Tibial artery (tissue), 4 donors: Measurements from ENCODE around the gene STK24.
A peak's percentile ranks its signal among the peaks of the same experiment; 100 is the strongest.

Source experiments
- DNase-seq, 2 donors: peaks; one replicate each; pipeline ENCODE4 v3.0.0-alpha.2; 2019
- H3K27ac ChIP-seq, 2 donors: fragments of 200-600 bp; sonication (generic) in 1 of 2; 1 replicate in 1 of 2; 2 replicates in 1 of 2; pipeline ENCODE4 v1.5.1; 2018 to 2019; ENCODE audit warnings: mild to moderate bottlenecking in 1 of 2
- H3K27me3 ChIP-seq, 2 donors: fragments of 200-600 bp; sonication (generic) in 1 of 2; one replicate each; pipeline versions ENCODE4 v1.5.1 to v1.6.0; 2016 to 2019
- H3K36me3 ChIP-seq, 3 donors: fragments of 200-600 bp; sonication (generic) in 2 of 3; one replicate each; pipeline ENCODE4 v1.5.1; 2016 to 2019; ENCODE audit warnings: mild to moderate bottlenecking in 2 of 3
- H3K4me1 ChIP-seq, 4 donors: fragments of 200-600 bp; sonication (generic) in 2 of 4; 1 replicate in 3 of 4; 2 replicates in 1 of 4; pipeline ENCODE4 v1.5.1; 2016 to 2019
- H3K4me3 ChIP-seq, 2 donors: fragments of 200-600 bp; sonication (generic) in 1 of 2; 1 replicate in 1 of 2; 2 replicates in 1 of 2; pipeline ENCODE4 v1.5.1; 2018 to 2019; ENCODE audit warnings: mild to moderate bottlenecking in 2 of 2
- H3K9me3 ChIP-seq, 3 donors: fragments of 200-600 bp; sonication (generic) in 1 of 3; one replicate each; pipeline ENCODE4 v1.5.1; 2016 to 2019
- CTCF ChIP-seq, 2 experiments: fragments of 200-600 bp in 1 of 2; fragments of 450-650 bp in 1 of 2; IDR thresholded peaks; one replicate each; pipeline ENCODE4 v1.5.1; 2017 to 2019; ENCODE audit warnings: antibody characterized with exemption in 2 of 2, mild to moderate bottlenecking in 1 of 2, moderate library complexity in 1 of 2
- intact Hi-C: fragments of 100-400 bp; cut with DNase I; formaldehyde crosslinking; loops from one replicate; pipeline ENCODE4 v1.15.0; 2023; ENCODE audit warnings: low total_unique reads

The STK24 gene

GRCh38 chr13:98467263-98467985 is 109.5 kb downstream of the STK24 start:
- Histone ChIP-seq H3K27me3 (no peaks in the 10 kb centered on the region), H3K27ac (peak overlapping the region; percentile 30 to 40), H3K36me3 (peaks cover 4 to 68% (median 46%) of the 10 kb centered on the region in 3 donors), H3K4me3 (no peak overlapping the region), H3K4me1 (peaks cover 0 to 28% (median 21%) of the 10 kb centered on the region in 4 donors), H3K9me3 (no peaks in the 10 kb centered on the region)
- no peak for TF ChIP-seq CTCF (IDR thresholded peaks at IDR 0.05)
- intact Hi-C loops: no loop called here
- DNase-seq: peak in 1 of 2 donors; percentile 29

GRCh38 chr13:98466634-98467236 is 110.2 kb downstream of the STK24 start:
- TF ChIP-seq CTCF (IDR thresholded peaks at IDR 0.05): peak; percentile 50 to 60
- Histone ChIP-seq H3K4me3 (no peak overlapping the region), H3K27ac (no peak overlapping the region), H3K4me1 (peaks cover 0 to 28% (median 21%) of the 10 kb centered on the region in 4 donors), H3K36me3 (peaks cover 4 to 68% (median 44%) of the 10 kb centered on the region in 3 donors), H3K9me3 (no peaks in the 10 kb centered on the region), H3K27me3 (no peaks in the 10 kb centered on the region)
- DNase-seq: peak in 1 of 2 donors; percentile 69
- intact Hi-C loops: no loop called here

- no peak overlapping the region for H3K4me3 ChIP-seq
- peak in 1 of 2 donors; percentile 64 for DNase-seq
- peak overlapping the region in 1 of 2 donors; percentile 38 for H3K27ac ChIP-seq
- peaks cover 18 to 81% (median 67%) of the 10 kb centered on the region in 3 donors for H3K36me3 ChIP-seq
- TF ChIP-seq CTCF (IDR thresholded peaks at IDR 0.05): no peak
- H3K9me3 ChIP-seq: no peaks in the 10 kb centered on the region
- H3K27me3 ChIP-seq: no peaks in the 10 kb centered on the region
- H3K4me1 ChIP-seq: peaks cover 0 to 36% (median 18%) of the 10 kb centered on the region in 4 donors
- intact Hi-C loops: no loop called here
Observed at GRCh38 chr13:98462946-98463345, 114.0 kb downstream of the STK24 start.

GRCh38 chr13:98462241-98462882 is 114.5 kb downstream of the STK24 start:
- Histone ChIP-seq H3K36me3 (peaks cover 18 to 83% (median 72%) of the 10 kb centered on the region in 3 donors), H3K4me1 (peaks cover 0 to 34% (median 14%) of the 10 kb centered on the region in 4 donors), H3K4me3 (no peak overlapping the region), H3K27me3 (no peaks in the 10 kb centered on the region), H3K9me3 (no peaks in the 10 kb centered on the region), H3K27ac (peak overlapping the region in 1 of 2 donors; percentile 38)
- intact Hi-C loops: no loop called here
- peak in 1 of 2 donors; percentile 60 for DNase-seq
- no peak for TF ChIP-seq CTCF (IDR thresholded peaks at IDR 0.05)

- Histone ChIP-seq H3K27ac (peak overlapping the region in 1 of 2 donors; percentile 38), H3K9me3 (no peaks in the 10 kb centered on the region), H3K36me3 (peaks cover 22 to 87% (median 79%) of the 10 kb centered on the region in 3 donors), H3K27me3 (no peaks in the 10 kb centered on the region), H3K4me1 (peaks cover 0 to 33% (median 12%) of the 10 kb centered on the region in 4 donors), H3K4me3 (no peak overlapping the region)
- TF ChIP-seq CTCF (IDR thresholded peaks at IDR 0.05): no peak
- intact Hi-C loops: no loop called here
- peak in 1 of 2 donors; percentile 49 for DNase-seq
Observed at GRCh38 chr13:98461486-98462240, 115.2 kb downstream of the STK24 start.
